Fibroblast of pulmonary artery (primary cell): ENCODE data around the gene KCNG3.

Source experiments
- DNase-seq: peaks from one replicate; pipeline ENCODE4 v3.0.0-alpha.2; 2010; ENCODE audit warnings: low read depth
- H3K4me3 ChIP-seq: replicated peaks from 2 replicates; pipeline ENCODE4 v1.5.1; 2011; ENCODE audit warnings: low read depth, mild to moderate bottlenecking, control low read depth, low read length, moderate library complexity
- TF ChIP-seq, protein P1 (sequence below): IDR thresholded peaks from 2 replicates; pipeline ENCODE4 v1.5.1; 2011; ENCODE audit warnings: mild to moderate bottlenecking, control low read depth, low read length, inconsistent platforms; ENCODE audit errors: missing control alignments

The KCNG3 gene

DNA sequence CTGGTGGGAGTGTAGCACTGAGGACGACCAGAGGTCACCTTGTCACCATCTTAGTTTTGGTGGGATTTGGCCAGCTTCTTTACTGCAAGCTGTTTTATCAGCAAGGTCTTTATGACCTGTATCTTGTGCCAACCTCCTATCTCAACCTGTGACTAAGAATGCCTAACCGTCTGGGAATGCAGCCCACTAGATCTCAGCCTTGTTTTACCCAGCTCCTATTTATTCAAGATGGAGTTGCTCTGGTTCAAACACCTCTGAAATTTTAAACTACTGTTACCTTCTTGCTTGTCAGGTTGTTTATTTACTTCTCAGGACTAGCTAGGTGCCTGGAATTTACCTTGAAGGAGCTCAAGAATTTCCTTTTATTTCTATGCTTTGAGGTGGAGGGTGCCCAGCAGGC lies 9.5 kb upstream of the KCNG3 start:
- TF ChIP-seq, protein P1, sequence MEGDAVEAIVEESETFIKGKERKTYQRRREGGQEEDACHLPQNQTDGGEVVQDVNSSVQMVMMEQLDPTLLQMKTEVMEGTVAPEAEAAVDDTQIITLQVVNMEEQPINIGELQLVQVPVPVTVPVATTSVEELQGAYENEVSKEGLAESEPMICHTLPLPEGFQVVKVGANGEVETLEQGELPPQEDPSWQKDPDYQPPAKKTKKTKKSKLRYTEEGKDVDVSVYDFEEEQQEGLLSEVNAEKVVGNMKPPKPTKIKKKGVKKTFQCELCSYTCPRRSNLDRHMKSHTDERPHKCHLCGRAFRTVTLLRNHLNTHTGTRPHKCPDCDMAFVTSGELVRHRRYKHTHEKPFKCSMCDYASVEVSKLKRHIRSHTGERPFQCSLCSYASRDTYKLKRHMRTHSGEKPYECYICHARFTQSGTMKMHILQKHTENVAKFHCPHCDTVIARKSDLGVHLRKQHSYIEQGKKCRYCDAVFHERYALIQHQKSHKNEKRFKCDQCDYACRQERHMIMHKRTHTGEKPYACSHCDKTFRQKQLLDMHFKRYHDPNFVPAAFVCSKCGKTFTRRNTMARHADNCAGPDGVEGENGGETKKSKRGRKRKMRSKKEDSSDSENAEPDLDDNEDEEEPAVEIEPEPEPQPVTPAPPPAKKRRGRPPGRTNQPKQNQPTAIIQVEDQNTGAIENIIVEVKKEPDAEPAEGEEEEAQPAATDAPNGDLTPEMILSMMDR = no peak
- H3K4me3 ChIP-seq = no peak overlapping the region
- DNase-seq = no peak

DNA sequence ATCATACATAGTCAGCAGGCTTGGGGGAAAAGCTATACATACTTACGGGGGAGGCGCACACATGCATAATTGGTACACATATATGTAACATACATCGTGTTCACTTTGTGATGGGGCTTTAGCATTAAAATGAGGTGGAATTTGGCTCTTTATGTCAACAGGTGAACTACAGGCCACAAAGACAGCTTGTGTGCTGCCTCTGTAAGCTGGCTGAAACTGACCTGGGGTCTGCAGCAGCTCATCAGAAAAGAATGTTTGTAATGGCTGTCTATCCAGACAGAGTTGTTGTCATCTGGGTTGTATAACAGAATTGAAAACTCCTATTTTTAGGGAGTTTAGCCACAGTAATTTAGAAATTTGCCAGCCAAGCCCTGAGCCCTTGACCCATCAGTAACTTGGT lies 4.7 kb upstream of the KCNG3 start:
- DNase-seq = no peak
- TF ChIP-seq, protein P1 = no peak
- H3K4me3 ChIP-seq = no peak overlapping the region

DNA sequence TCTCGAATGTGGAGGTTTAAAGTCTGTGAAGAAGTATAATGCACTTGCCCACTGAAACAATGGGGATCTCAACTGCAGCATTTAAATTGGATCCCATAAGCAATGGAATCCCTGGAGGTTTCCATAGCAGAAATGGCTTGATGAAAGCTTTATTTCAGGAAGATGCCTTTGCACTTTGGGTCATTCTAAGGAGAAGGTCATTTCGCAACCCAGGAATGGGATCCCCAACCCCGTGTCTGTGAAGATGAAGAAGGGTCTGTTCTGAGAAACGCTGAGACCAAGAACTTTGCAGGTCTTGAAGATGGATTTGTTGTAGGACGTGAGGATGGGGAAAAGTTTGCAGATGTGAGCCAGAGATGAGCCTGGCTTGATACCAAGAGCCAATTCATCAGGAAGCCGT lies 1.8 kb upstream of the KCNG3 start:
- DNase-seq = no peak

DNA sequence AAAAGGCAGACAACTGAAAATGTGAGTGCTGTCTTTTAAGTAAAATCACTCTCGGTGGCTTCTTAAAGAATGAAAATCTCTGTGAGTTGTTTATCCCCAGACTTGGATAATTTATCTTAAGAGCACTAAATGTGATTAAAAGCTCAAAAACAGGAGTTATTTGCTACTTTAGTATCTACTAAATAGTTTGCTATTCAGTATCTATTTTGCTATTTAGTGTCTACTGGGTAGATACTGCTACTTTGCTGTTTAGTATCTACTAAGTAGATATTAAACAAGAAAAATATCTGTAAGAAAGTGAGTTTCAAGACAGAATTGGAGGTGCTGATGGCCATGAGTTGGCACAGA lies 1.4 kb upstream of the KCNG3 start:
- TF ChIP-seq, protein P1 = no peak
- H3K4me3 ChIP-seq = no peak overlapping the region
- DNase-seq = no peak

More for the DNA sequence above, 1.8 kb upstream of the KCNG3 start:
- no peak overlapping the region for H3K4me3 ChIP-seq
- TF ChIP-seq, protein P1 = no peak

DNA sequence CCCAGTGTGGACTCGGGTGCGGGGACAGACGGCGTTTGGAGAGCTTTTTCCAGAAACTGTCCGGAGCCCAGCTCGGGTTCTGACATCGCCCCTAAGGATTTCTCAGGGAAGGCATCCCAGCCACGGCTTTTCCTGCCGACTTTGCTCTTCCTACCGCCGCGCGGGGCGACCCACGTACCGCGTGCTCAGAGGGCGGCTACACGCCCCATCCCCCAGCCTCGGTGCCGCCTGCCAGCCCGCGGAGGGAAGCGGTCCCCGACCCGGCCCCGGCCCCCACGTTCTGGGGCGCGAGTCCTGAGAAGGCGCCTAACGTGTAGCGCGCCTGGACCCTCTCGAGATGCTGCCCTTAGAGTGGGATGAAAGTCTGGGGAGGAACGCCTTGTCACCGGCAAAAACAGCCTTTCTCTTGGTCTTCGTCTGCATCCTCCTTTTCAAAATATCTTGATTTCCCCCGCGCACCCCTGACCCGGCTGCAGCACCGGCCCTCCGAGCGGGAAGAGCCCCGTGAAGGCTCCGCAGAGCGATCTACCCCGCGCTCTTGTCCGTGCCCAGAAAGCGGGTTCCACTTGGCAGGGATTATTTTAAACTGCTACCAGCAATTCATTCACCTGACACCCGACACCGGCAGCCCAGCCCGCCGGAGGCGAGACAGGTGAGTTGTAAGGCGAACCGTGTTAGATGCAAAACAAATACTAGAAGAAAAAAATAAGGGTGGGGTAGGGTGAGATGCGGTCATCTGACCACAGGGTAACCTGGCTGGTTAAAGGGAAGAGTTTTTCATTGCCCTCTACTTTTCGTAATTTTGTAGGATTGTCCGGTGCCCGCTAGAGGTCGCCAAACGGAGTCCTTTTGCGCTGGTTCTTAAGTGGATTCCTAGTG lies 812 bp upstream of the KCNG3 start:
- H3K4me3 ChIP-seq = peak overlapping the region; percentile 54
- peak; percentile 84 for DNase-seq
- TF ChIP-seq, protein P1 = peak; percentile 93

DNA sequence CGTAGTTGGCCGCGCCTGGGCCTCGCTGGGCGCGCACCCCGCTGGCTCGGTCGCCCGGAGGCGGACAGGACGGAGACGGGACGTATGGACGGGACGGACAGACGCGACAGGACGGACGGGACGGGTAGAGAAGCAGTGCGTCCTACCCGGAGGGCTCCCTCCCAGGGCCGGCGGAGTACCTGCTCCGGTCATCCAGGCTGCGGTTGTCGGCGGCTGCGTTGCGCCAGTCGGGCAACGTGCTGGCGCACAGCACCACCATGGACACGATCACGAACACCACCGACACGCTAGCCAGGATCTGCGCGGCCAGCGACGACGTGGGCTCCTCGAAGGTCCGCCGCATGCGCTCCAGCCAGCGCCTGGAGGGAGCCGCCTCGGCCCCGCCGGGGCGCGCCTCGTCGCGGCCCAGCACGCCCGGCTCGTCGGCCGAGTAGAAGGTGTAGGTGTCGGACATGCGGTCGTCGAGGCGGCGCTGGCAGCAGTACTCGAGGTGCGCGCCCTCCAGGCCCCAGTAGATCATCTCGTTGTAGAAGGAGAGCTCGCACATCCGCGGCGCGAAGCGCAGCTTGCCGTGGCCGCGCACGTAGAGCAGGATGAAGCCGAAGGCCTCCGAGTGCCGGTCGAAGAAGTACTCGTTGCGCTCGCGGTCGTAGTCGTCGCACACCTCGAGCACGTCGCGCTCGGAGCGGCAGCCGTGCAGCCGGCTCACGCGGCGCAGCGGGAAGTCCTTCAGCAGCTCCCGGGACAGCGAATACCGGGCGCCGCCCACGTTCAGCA lies 903 bp downstream of the KCNG3 start:
- no peak overlapping the region for H3K4me3 ChIP-seq
- TF ChIP-seq, protein P1 = no peak
- DNase-seq = no peak
